B cell (primary cell): ENCODE results near the gene USF1. TPM values are rescaled to one million over a fixed set of nuclear protein-coding genes. Genes with fewer than 3 reads are reported as not detected.

ENCODE experiments used
- ATAC-seq: fragments of 200-7000 bp; cut with Tn5 transposase; one replicate; pipeline ENCODE4 v1.10.0; 2021; ENCODE audit warnings: low read depth, mild to moderate bottlenecking, moderate number of reproducible peaks, moderate library complexity
- CTCF ChIA-PET: fragments of 350-600 bp; sonication (Branson Sonifier 250); formaldehyde crosslinking; loops from one replicate; lab custom pipeline; 2021; ENCODE audit warnings: antibody characterized with exemption, inconsistent platforms; lab: Charles Lee
- POLR2A ChIA-PET: fragments of 350-600 bp; sonication (Branson Sonifier 250); formaldehyde crosslinking; loops from one replicate; lab custom pipeline; 2021; ENCODE audit warnings: antibody characterized with exemption; lab: Charles Lee
- DNase-seq: peaks from one replicate; pipeline ENCODE4 v3.0.0; 2013
- H2AFZ ChIP-seq: 2 replicates; pipeline ENCODE4 v1.6.1; 2012; ENCODE audit warnings: mild to moderate bottlenecking, low read depth, low read length; ENCODE audit not compliant: insufficient read depth, poor library complexity, severe bottlenecking
- H3K27ac ChIP-seq, 2 donors: 1 replicate in 1 of 2; 2 replicates in 1 of 2; pipeline ENCODE4 v1.5.1; 2012 to 2013; ENCODE audit warnings: low read length in 2 of 2, mild to moderate bottlenecking in 2 of 2, moderate library complexity in 1 of 2
- H3K27me3 ChIP-seq, 4 experiments: fragments of 200-600 bp in 1 of 4; sonication (generic) in 1 of 4; replicated peaks in 1 of 4; 1 replicate in 2 of 4; 2 replicates in 2 of 4; pipeline versions ENCODE4 v1.6.1 to v1.7.0; 2013 to 2016; ENCODE audit warnings: low read length in 3 of 4, mild to moderate bottlenecking in 2 of 4, mixed read lengths in 1 of 4, moderate library complexity in 1 of 4; ENCODE audit not compliant: insufficient read depth in 4 of 4, control insufficient read depth in 3 of 4; ENCODE audit errors: control extremely low read depth in 1 of 4
- H3K36me3 ChIP-seq, 2 experiments: replicated peaks in 1 of 2; 1 replicate in 1 of 2; 2 replicates in 1 of 2; pipeline versions ENCODE4 v1.6.1 to v1.7.1; 2013; ENCODE audit warnings: low read length in 1 of 2; ENCODE audit not compliant: insufficient read depth in 2 of 2, control insufficient read depth in 1 of 2; ENCODE audit errors: control extremely low read depth in 1 of 2, extremely low read depth in 1 of 2
- H3K4me1 ChIP-seq, 2 donors: fragments of 200-600 bp in 1 of 2; sonication (generic) in 1 of 2; 1 replicate in 1 of 2; 2 replicates in 1 of 2; pipeline versions ENCODE4 v1.5.1 to v1.6.1; 2013 to 2017; ENCODE audit warnings: low read length in 2 of 2; ENCODE audit not compliant: control insufficient read depth in 2 of 2, insufficient read depth in 2 of 2
- H3K4me2 ChIP-seq: replicated peaks from 2 replicates; pipeline ENCODE3; 2012; ENCODE audit warnings: mild to moderate bottlenecking, low read depth, low read length; ENCODE audit not compliant: poor library complexity, severe bottlenecking
- H3K4me3 ChIP-seq, 5 experiments: fragments of 200-600 bp in 1 of 5; sonication (generic) in 1 of 5; 1 replicate in 3 of 5; 2 replicates in 2 of 5; pipeline versions ENCODE4 v1.5.1 to v1.7.0; 2011 to 2016; ENCODE audit warnings: low read length in 4 of 5, mild to moderate bottlenecking in 4 of 5, low read depth in 2 of 5, control low read depth in 1 of 5, moderate library complexity in 1 of 5; ENCODE audit not compliant: insufficient read depth in 1 of 5; ENCODE audit errors: control extremely low read depth in 1 of 5, extremely low read depth in 1 of 5
- H3K79me2 ChIP-seq: fragments of 200-600 bp; sonication (generic); one replicate; pipeline ENCODE4 v1.6.0; 2016; ENCODE audit warnings: low read length; ENCODE audit not compliant: control insufficient read depth, insufficient read depth
- H3K9ac ChIP-seq: fragments of 200-600 bp; sonication (generic); 2 replicates; pipeline ENCODE4 v1.6.1; 2017; ENCODE audit warnings: mild to moderate bottlenecking, low read length, moderate library complexity
- H3K9me3 ChIP-seq, 3 donors: one replicate each; pipeline versions ENCODE4 v1.6.1 to v1.7.1; 2013; ENCODE audit warnings: low read length in 2 of 3; ENCODE audit not compliant: control insufficient read depth in 2 of 3, insufficient read depth in 1 of 3; ENCODE audit errors: control extremely low read depth in 1 of 3
- H4K20me1 ChIP-seq: 2 replicates; pipeline ENCODE4 v1.6.0; 2012; ENCODE audit warnings: mild to moderate bottlenecking, low read length; ENCODE audit not compliant: insufficient read depth, control insufficient read depth, poor library complexity, severe bottlenecking
- H3K27ac Mint-ChIP-seq: one replicate; pipeline ENCODE4 v1.8.0; 2021; ENCODE audit warnings: mixed read lengths
- H3K27me3 Mint-ChIP-seq: one replicate; pipeline ENCODE4 v1.8.0; 2021; ENCODE audit warnings: mixed read lengths
- H3K4me1 Mint-ChIP-seq: one replicate; pipeline ENCODE4 v1.8.0; 2021; ENCODE audit warnings: mixed read lengths
- H3K4me3 Mint-ChIP-seq: one replicate; pipeline ENCODE4 v1.8.0; 2021; ENCODE audit warnings: mixed read lengths
- H3K9me3 Mint-ChIP-seq: one replicate; pipeline ENCODE4 v1.8.0; 2022; ENCODE audit warnings: mixed read lengths; ENCODE audit not compliant: insufficient read depth
- EZH2 ChIP-seq: IDR thresholded peaks from 2 replicates; pipeline ENCODE4 v1.6.1; 2012; ENCODE audit warnings: borderline replicate concordance, low read depth, mild to moderate bottlenecking, moderate library complexity, low read length; ENCODE audit not compliant: insufficient read depth, poor library complexity, severe bottlenecking
- WGBS: methylation state at CpG from one replicate; pipeline ENCODE4 v1.1.5; 2013; ENCODE audit warnings: missing lambda C conversion rate; ENCODE audit not compliant: insufficient coverage; 5-methylcytosine and 5-hydroxymethylcytosine counted together
- intact Hi-C: fragments of 100-400 bp; cut with micrococcal nuclease; formaldehyde crosslinking; loops from one replicate; pipeline ENCODE4 v1.10.0; 2022
- polyA plus RNA-seq: library from polyadenylated mRNA; depleted of rRNA; stranded (reverse); fragments of >200 nt; gene quantifications from 2 replicates; pipeline ENCODE4 v1.2.3, GENCODE V29; 2012
- total RNA-seq, 2 donors: library from RNA; stranded (reverse); fragments of 120-200 nt in 1 of 2; gene quantifications; 1 replicate in 1 of 2; 2 replicates in 1 of 2; pipeline versions ENCODE4 v1.2.3 to v1.2.4, GENCODE V29; 2013 to 2022
- TF ChIP-seq, protein P1 (sequence below): fragments of 200-600 bp; IDR thresholded peaks from one replicate; pipeline ENCODE4 v1.8.0; 2022; ENCODE audit warnings: antibody characterized with exemption, mild to moderate bottlenecking

Gene USF1
- total and polyA plus RNA-seq, 2 donors (not counting 1 experiment from before 2014, with no cell fraction given), result 192 to 249 TPM

DNA sequence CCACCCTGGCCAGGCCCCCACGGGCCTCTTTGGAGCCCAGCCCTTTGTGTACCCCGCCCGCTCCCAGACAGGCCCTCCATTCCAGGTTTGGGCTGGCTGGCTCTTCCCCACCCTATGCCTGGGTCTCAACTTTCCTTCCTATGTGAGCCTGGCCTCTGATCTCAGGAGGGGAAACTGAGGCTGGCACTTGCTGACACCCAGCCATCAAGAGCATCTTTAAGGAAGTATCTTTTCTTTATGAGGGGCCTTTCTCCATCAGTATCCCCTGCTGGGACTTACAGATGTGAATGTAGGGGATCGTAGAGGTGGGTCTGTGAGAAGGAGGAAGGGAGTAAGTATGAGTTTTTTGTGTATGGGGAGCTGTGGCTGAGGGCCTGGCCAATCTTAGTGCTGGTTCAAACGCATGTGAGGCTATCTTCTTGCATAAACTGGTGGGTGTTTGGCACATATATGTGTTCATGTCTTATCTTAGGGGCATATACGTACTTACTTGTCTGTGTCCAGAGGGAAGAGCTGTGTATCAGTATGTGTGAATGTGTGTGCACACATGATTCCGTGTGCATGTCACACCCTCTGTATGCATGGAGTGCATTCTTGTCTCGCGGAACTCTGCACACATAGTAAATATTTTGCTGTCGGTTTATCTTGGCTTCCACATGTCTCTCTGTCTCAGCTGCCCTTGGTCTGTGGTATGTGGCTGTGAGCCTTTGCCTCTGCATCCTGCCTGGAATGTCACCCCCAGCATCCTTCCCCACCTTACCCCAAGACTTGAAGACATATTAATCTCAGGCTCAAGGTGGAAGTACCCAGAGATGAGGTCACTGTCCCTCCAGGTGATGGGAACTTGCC lies 38.2 kb upstream of the USF1 start:
- ChIA-PET POLR2A (no interaction called here), CTCF (no interaction called here)
- no peak overlapping the region for H3K9ac ChIP-seq
- TF ChIP-seq, protein P1, sequence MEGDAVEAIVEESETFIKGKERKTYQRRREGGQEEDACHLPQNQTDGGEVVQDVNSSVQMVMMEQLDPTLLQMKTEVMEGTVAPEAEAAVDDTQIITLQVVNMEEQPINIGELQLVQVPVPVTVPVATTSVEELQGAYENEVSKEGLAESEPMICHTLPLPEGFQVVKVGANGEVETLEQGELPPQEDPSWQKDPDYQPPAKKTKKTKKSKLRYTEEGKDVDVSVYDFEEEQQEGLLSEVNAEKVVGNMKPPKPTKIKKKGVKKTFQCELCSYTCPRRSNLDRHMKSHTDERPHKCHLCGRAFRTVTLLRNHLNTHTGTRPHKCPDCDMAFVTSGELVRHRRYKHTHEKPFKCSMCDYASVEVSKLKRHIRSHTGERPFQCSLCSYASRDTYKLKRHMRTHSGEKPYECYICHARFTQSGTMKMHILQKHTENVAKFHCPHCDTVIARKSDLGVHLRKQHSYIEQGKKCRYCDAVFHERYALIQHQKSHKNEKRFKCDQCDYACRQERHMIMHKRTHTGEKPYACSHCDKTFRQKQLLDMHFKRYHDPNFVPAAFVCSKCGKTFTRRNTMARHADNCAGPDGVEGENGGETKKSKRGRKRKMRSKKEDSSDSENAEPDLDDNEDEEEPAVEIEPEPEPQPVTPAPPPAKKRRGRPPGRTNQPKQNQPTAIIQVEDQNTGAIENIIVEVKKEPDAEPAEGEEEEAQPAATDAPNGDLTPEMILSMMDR, result no peak
- no peak for TF ChIP-seq EZH2
- Mint-ChIP-seq H3K27ac (no peak overlapping the region), H3K4me1 (no peaks in the 10 kb centered on the region), H3K4me3 (no peak overlapping the region), H3K9me3 (no peaks in the 10 kb centered on the region), H3K27me3 (peaks cover 7% of the 10 kb centered on the region)
- DNase-seq (no peak), ATAC-seq (no peak)
- H3K4me1 ChIP-seq, result no peaks in the 10 kb centered on the region
- H4K20me1 ChIP-seq, result no peaks in the 10 kb centered on the region
- intact Hi-C loops, result no loop called here
- no peak overlapping the region for H3K4me2 ChIP-seq
- no peaks in the 10 kb centered on the region for H3K27me3 ChIP-seq
- H3K79me2 ChIP-seq, result no peaks in the 10 kb centered on the region
- no peaks in the 10 kb centered on the region for H3K9me3 ChIP-seq
- WGBS, result 87% methylated on average over 10 of the region's 10 CpGs
- H3K4me3 ChIP-seq, result no peak overlapping the region
- H2AFZ ChIP-seq, result no peak overlapping the region
- no peak overlapping the region for H3K27ac ChIP-seq
- H3K36me3 ChIP-seq, result no peaks in the 10 kb centered on the region
